ENCODE results near the gene ZNF157. TPM values are rescaled to one million over a fixed set of nuclear protein-coding genes. Genes with fewer than 3 reads are reported as not detected.
"Not testable (repeated sequence)": the region's sequence is repeated elsewhere in the genome, so short reads cannot be mapped to it uniquely, and the experiment has no call there.

ZNF157 gene
- total RNA-seq, 2 experiments from 2014 or later: 0.83 to 1.1 TPM

- not testable (repeated sequence) for H3K9me3 Mint-ChIP-seq; DNase-seq; H3K27me3 Mint-ChIP-seq; ATAC-seq (ENCODE audit: low read depth); H3K36me3 Mint-ChIP-seq
- H3K4me3 Mint-ChIP-seq: peak overlapping the region; percentile 57
- peaks cover 14% of the 10 kb centered on the region for H3K4me1 Mint-ChIP-seq
- POLR2A ChIA-PET: interaction anchor here (1.4 kb wide), 1 partner anchor 163 kb away, joined by 6 read pairs; no protein-coding TSS in a partner anchor
- peak overlapping the region; percentile 25 for H3K27ac Mint-ChIP-seq
These were observed 10.5 kb downstream of the ZNF157 start for GRCh38 chrX:47380837-47381236.

GRCh38 chrX:47384502-47384901 is 14.1 kb downstream of the ZNF157 start:
- Mint-ChIP-seq H3K4me3 (no peak overlapping the region), H3K4me1 (peaks cover 15% of the 10 kb centered on the region), H3K9me3 (no peaks in the 10 kb centered on the region), H3K36me3 (no peaks in the 10 kb centered on the region), H3K27me3 (no peaks in the 10 kb centered on the region), H3K27ac (no peak overlapping the region)
- peak; percentile 37 for DNase-seq
- POLR2A ChIA-PET: interaction anchor here (1.0 to 1.6 kb wide), 3 partner anchors 151 to 190 kb away, joined by 3 to 6 read pairs (median 3); partner anchors contain the start of gene CDK16
- peak; percentile 32 for ATAC-seq (ENCODE audit: low read depth)

- Mint-ChIP-seq H3K4me3 (peak overlapping the region; percentile 34), H3K36me3 (no peaks in the 10 kb centered on the region), H3K27me3 (no peaks in the 10 kb centered on the region), H3K9me3 (no peaks in the 10 kb centered on the region), H3K27ac (peak overlapping the region; percentile 80), H3K4me1 (peaks cover 8% of the 10 kb centered on the region)
- ATAC-seq (ENCODE audit: low read depth) (no peak), DNase-seq (no peak)
- POLR2A ChIA-PET: no interaction called here
These were observed 20.4 kb downstream of the ZNF157 start for GRCh38 chrX:47390780-47391179.

- Mint-ChIP-seq H3K27ac (no peak overlapping the region), H3K4me1 (no peaks in the 10 kb centered on the region), H3K36me3 (peaks cover 12% of the 10 kb centered on the region), H3K27me3 (no peaks in the 10 kb centered on the region), H3K9me3 (peaks cover 12% of the 10 kb centered on the region), H3K4me3 (no peak overlapping the region)
- POLR2A ChIA-PET: no interaction called here
- no peak for DNase-seq
- no peak for ATAC-seq (ENCODE audit: low read depth)
These were observed 42.8 kb downstream of the ZNF157 start for GRCh38 chrX:47413179-47413594.

GRCh38 chrX:47420265-47420664 is 49.9 kb downstream of the ZNF157 start:
- Mint-ChIP-seq H3K27me3 (no peaks in the 10 kb centered on the region), H3K4me3 (no peak overlapping the region), H3K27ac (no peak overlapping the region), H3K36me3 (peaks cover 1% of the 10 kb centered on the region), H3K9me3 (peaks cover 7% of the 10 kb centered on the region), H3K4me1 (no peaks in the 10 kb centered on the region)
- DNase-seq: no peak
- POLR2A ChIA-PET: no interaction called here
- no peak for ATAC-seq (ENCODE audit: low read depth)

GRCh38 chrX:47420962-47421361 is 50.6 kb downstream of the ZNF157 start:
- H3K36me3 Mint-ChIP-seq: peaks cover 1% of the 10 kb centered on the region
- DNase-seq: no peak
- no peak for ATAC-seq (ENCODE audit: low read depth)
- H3K9me3 Mint-ChIP-seq: peaks cover 7% of the 10 kb centered on the region
- POLR2A ChIA-PET: no interaction called here
- no peaks in the 10 kb centered on the region for H3K4me1 Mint-ChIP-seq
- no peak overlapping the region for H3K4me3 Mint-ChIP-seq
- no peak overlapping the region for H3K27ac Mint-ChIP-seq
- H3K27me3 Mint-ChIP-seq: no peaks in the 10 kb centered on the region

- DNase-seq (no peak), ATAC-seq (ENCODE audit: low read depth) (no peak)
- H3K27ac Mint-ChIP-seq: no peak overlapping the region
- peaks cover 1% of the 10 kb centered on the region for H3K36me3 Mint-ChIP-seq
- no peaks in the 10 kb centered on the region for H3K4me1 Mint-ChIP-seq
- no peaks in the 10 kb centered on the region for H3K27me3 Mint-ChIP-seq
- POLR2A ChIA-PET: no interaction called here
- H3K9me3 Mint-ChIP-seq: peaks cover 13% of the 10 kb centered on the region
- H3K4me3 Mint-ChIP-seq: no peak overlapping the region
These were observed 52.1 kb downstream of the ZNF157 start for GRCh38 chrX:47422444-47422843.

- no peak for ATAC-seq (ENCODE audit: low read depth)
- no peaks in the 10 kb centered on the region for H3K36me3 Mint-ChIP-seq
- POLR2A ChIA-PET: interaction anchor here (0.7 kb wide), 1 partner anchor 54 kb away, joined by 9 read pairs; no protein-coding TSS in a partner anchor
- peaks cover 9% of the 10 kb centered on the region for H3K9me3 Mint-ChIP-seq
- no peak overlapping the region for H3K27ac Mint-ChIP-seq
- H3K27me3 Mint-ChIP-seq: no peaks in the 10 kb centered on the region
- DNase-seq: no peak
- no peak overlapping the region for H3K4me3 Mint-ChIP-seq
- H3K4me1 Mint-ChIP-seq: no peaks in the 10 kb centered on the region
These were observed 60.5 kb downstream of the ZNF157 start for GRCh38 chrX:47430925-47431324.

GRCh38 chrX:47446431-47446830 is 76.1 kb downstream of the ZNF157 start:
- Mint-ChIP-seq H3K27ac (no peak overlapping the region), H3K27me3 (no peaks in the 10 kb centered on the region), H3K9me3 (peaks cover 28% of the 10 kb centered on the region), H3K36me3 (peaks cover 51% of the 10 kb centered on the region), H3K4me1 (no peaks in the 10 kb centered on the region), H3K4me3 (no peak overlapping the region)
- no peak for ATAC-seq (ENCODE audit: low read depth)
- POLR2A ChIA-PET: no interaction called here
- DNase-seq: no peak

GRCh38 chrX:47446971-47447370 is 76.6 kb downstream of the ZNF157 start:
- Mint-ChIP-seq H3K9me3 (peaks cover 26% of the 10 kb centered on the region), H3K4me3 (no peak overlapping the region), H3K36me3 (peaks cover 53% of the 10 kb centered on the region), H3K4me1 (no peaks in the 10 kb centered on the region), H3K27ac (no peak overlapping the region), H3K27me3 (no peaks in the 10 kb centered on the region)
- POLR2A ChIA-PET: no interaction called here
- ATAC-seq (ENCODE audit: low read depth) (no peak), DNase-seq (no peak)

GRCh38 chrX:47447607-47448006 is 77.2 kb downstream of the ZNF157 start:
- POLR2A ChIA-PET: no interaction called here
- Mint-ChIP-seq H3K27me3 (no peaks in the 10 kb centered on the region), H3K36me3 (peaks cover 58% of the 10 kb centered on the region), H3K4me1 (no peaks in the 10 kb centered on the region), H3K4me3 (no peak overlapping the region), H3K9me3 (peaks cover 24% of the 10 kb centered on the region), H3K27ac (no peak overlapping the region)
- ATAC-seq (ENCODE audit: low read depth) (no peak), DNase-seq (no peak)

- no peak for DNase-seq
- Mint-ChIP-seq H3K4me3 (no peak overlapping the region), H3K27me3 (no peaks in the 10 kb centered on the region), H3K27ac (no peak overlapping the region), H3K36me3 (peaks cover 64% of the 10 kb centered on the region), H3K4me1 (no peaks in the 10 kb centered on the region), H3K9me3 (peaks cover 24% of the 10 kb centered on the region)
- no peak for ATAC-seq (ENCODE audit: low read depth)
- POLR2A ChIA-PET: no interaction called here
These were observed 77.9 kb downstream of the ZNF157 start for GRCh38 chrX:47448165-47448806.

- peaks cover 89% of the 10 kb centered on the region for H3K36me3 Mint-ChIP-seq
- ATAC-seq (ENCODE audit: low read depth): no peak
- POLR2A ChIA-PET: no interaction called here
These were observed 81.7 kb downstream of the ZNF157 start for GRCh38 chrX:47452112-47452511.

GRCh38 chrX:47456080-47456479 is 85.7 kb downstream of the ZNF157 start:
- H3K9me3 Mint-ChIP-seq: peaks cover 6% of the 10 kb centered on the region
- POLR2A ChIA-PET: no interaction called here
- no peaks in the 10 kb centered on the region for H3K27me3 Mint-ChIP-seq
- no peak for DNase-seq
- no peak overlapping the region for H3K27ac Mint-ChIP-seq
- H3K4me1 Mint-ChIP-seq: peaks cover 5% of the 10 kb centered on the region
- no peak for ATAC-seq (ENCODE audit: low read depth)
- H3K36me3 Mint-ChIP-seq: peaks cover 70% of the 10 kb centered on the region
- H3K4me3 Mint-ChIP-seq: no peak overlapping the region

More at GRCh38 chrX:47452112-47452511, 81.7 kb downstream of the ZNF157 start:
- H3K9me3 Mint-ChIP-seq: peaks cover 21% of the 10 kb centered on the region
- no peak for DNase-seq
- no peak overlapping the region for H3K27ac Mint-ChIP-seq
- no peaks in the 10 kb centered on the region for H3K4me1 Mint-ChIP-seq
- no peak overlapping the region for H3K4me3 Mint-ChIP-seq
- H3K27me3 Mint-ChIP-seq: no peaks in the 10 kb centered on the region

Measured in activated naive CD8-positive, alpha-beta T cell treated with anti-CD3 and anti-CD28 coated beads, Interleukin-2, amount 10 ng/mL, durations not matched to agents 7 days and 5 days (primary cell).